Heart left ventricle (tissue), 16 donors: Measurements from ENCODE around the gene ZNF497. TPM values are rescaled to one million over a fixed set of nuclear protein-coding genes. Genes with fewer than 3 reads are reported as not detected.

Experiments
- ATAC-seq, 4 donors: fragments of 200-7000 bp; cut with Tn5 transposase; one replicate each; pipeline ENCODE4 v1.9.1; 2020 to 2022; ENCODE audit warnings: moderate library complexity in 4 of 4, mild to moderate bottlenecking in 3 of 4, moderate number of reproducible peaks in 1 of 4
- DNase-seq, 5 donors: peaks; one replicate each; pipeline ENCODE4 v3.0.0-alpha.2; 2020
- H3K27ac ChIP-seq, 12 donors: fragments of 200-600 bp; sonication (generic) in 4 of 12; one replicate each; pipeline versions ENCODE4 v1.5.0 to v1.8.0; 2016 to 2022; ENCODE audit warnings: mild to moderate bottlenecking in 2 of 12
- H3K27me3 ChIP-seq, 9 donors: fragments of 200-600 bp; sonication (generic) in 2 of 9; one replicate each; pipeline versions ENCODE4 v1.5.1 to v1.8.0; 2016 to 2022; ENCODE audit warnings: mild to moderate bottlenecking in 3 of 9
- H3K36me3 ChIP-seq, 9 donors: fragments of 200-600 bp; sonication (generic) in 2 of 9; one replicate each; pipeline versions ENCODE4 v1.5.0 to v1.8.0; 2018 to 2022; ENCODE audit warnings: mild to moderate bottlenecking in 2 of 9
- H3K4me1 ChIP-seq, 12 donors: fragments of 200-600 bp; sonication (generic) in 4 of 12; one replicate each; pipeline versions ENCODE4 v1.5.0 to v1.8.0; 2016 to 2022; ENCODE audit warnings: mild to moderate bottlenecking in 3 of 12
- H3K4me3 ChIP-seq, 12 donors: fragments of 200-600 bp; sonication (generic) in 4 of 12; one replicate each; pipeline versions ENCODE4 v1.5.0 to v1.8.0; 2017 to 2022; ENCODE audit warnings: mild to moderate bottlenecking in 9 of 12, moderate library complexity in 4 of 12
- H3K9me3 ChIP-seq, 12 donors: fragments of 200-600 bp; sonication (generic) in 4 of 12; one replicate each; pipeline versions ENCODE4 v1.5.0 to v1.8.0; 2016 to 2022; ENCODE audit warnings: mild to moderate bottlenecking in 1 of 12
- POLR2A ChIP-seq, 2 donors: fragments of 450-650 bp; IDR thresholded peaks; one replicate each; pipeline ENCODE4 v1.6.1; 2017; ENCODE audit warnings: antibody characterized with exemption in 2 of 2, mild to moderate bottlenecking in 2 of 2, moderate library complexity in 2 of 2
- WGBS, 4 donors: extraction: QIAGEN DNeasy Blood & Tissue Kit in 2 of 4; methylation state at CpG; one replicate each; pipeline versions ENCODE4 v1.1.5 to v1.1.7; 2013 to 2018; 5-methylcytosine and 5-hydroxymethylcytosine counted together
- intact Hi-C, 10 donors: fragments of 100-400 bp; cut with DNase I; formaldehyde crosslinking; loops; one replicate each; pipeline versions ENCODE4 v1.11.1 to v1.14.2; 2022
- polyA plus RNA-seq, 2 donors: library from polyadenylated mRNA; stranded (reverse); fragments of 200-250 nt; gene quantifications; one replicate each; pipeline ENCODE4 v1.2.3, GENCODE V29; 2013
- total RNA-seq, 9 donors: library from RNA; depleted of rRNA in 2 of 9; stranded (reverse); fragments of >200 nt in 2 of 9; fragmentation: NEBNext Ultra II Directional in 3 of 9; extraction: Animal tissue kit (Norgen Biotek cat#: 25700) in 3 of 9; gene quantifications; one replicate each; pipeline versions ENCODE4 v1.1.0 to v1.2.4, GENCODE V29; 2016 to 2023
- TF ChIP-seq, protein P1 (sequence below), 12 donors: fragments of 200-600 bp; sonication (generic) in 4 of 12; IDR thresholded peaks; one replicate each; pipeline versions ENCODE4 v1.5.0 to v1.8.0; 2018 to 2022; ENCODE audit warnings: antibody characterized with exemption in 12 of 12, mild to moderate bottlenecking in 5 of 12
- donor health status: ischemic (EF 13 %, LVEDD 7.1; RV severe dilation, severe dysfunction).
- donor health status: healthy with polysubstance abuse.
- donor health status: DM: no; HTN: yes; CAD: no.
- donor health status: DM: no; HTN: no; CAD: no.
- donor health status: ischemic (EF 25% LVEDD 6.9; RV normal size, moderate dysfunction).
- donor health status: ischemic (EF 25% LVEDD 5.7; RV mildly dilated, moderate dysfunction).
- donor health status: healthy.
- donor health status: DM: yes; HTN: yes; CAD: no.
- donor health status: ischemic (EF 35%, LVEDD 5.7; RV mildly dilated, moderate dysfunction).
- donor health status: nonischemic (EF 11% LVEDD 7.7; RV severe dilation, severe dysfunction).
- donor health status: DM: yes; HTN: yes; CAD: no.
- donor health status: PGD.
- donor health status: ischemic (EF 29% LVEDD 5.4; RV normal size, mild dysfunction).
- donor health status: nonischemic (EF 23%, LVEDD 6.1; RV moderate dilation, normal function).

Gene ZNF497
- total and polyA plus RNA-seq, 11 donors, result 0.08 to 1.1 (median 0.30) TPM

GRCh38 chr19:58398087-58398486 is 35.5 kb upstream of the ZNF497 start:
- Histone ChIP-seq H3K27me3 (peaks cover 5 to 25% (median 16%) of the 10 kb centered on the region in 9 donors), H3K36me3 (peaks cover 0 to 24% (median 20%) of the 10 kb centered on the region in 9 donors), H3K4me3 (no peak overlapping the region), H3K9me3 (no peaks in the 10 kb centered on the region), H3K4me1 (peaks cover 3 to 31% (median 14%) of the 10 kb centered on the region in 12 donors), H3K27ac (no peak overlapping the region)
- ATAC-seq, result no peak
- no peak for TF ChIP-seq POLR2A (IDR thresholded peaks at IDR 0.05)
- TF ChIP-seq, protein P1, sequence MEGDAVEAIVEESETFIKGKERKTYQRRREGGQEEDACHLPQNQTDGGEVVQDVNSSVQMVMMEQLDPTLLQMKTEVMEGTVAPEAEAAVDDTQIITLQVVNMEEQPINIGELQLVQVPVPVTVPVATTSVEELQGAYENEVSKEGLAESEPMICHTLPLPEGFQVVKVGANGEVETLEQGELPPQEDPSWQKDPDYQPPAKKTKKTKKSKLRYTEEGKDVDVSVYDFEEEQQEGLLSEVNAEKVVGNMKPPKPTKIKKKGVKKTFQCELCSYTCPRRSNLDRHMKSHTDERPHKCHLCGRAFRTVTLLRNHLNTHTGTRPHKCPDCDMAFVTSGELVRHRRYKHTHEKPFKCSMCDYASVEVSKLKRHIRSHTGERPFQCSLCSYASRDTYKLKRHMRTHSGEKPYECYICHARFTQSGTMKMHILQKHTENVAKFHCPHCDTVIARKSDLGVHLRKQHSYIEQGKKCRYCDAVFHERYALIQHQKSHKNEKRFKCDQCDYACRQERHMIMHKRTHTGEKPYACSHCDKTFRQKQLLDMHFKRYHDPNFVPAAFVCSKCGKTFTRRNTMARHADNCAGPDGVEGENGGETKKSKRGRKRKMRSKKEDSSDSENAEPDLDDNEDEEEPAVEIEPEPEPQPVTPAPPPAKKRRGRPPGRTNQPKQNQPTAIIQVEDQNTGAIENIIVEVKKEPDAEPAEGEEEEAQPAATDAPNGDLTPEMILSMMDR (IDR thresholded peaks at IDR 0.05), result no peak
- intact Hi-C loops, result no loop called here
- WGBS, 4 donors, result 76 to 88% (median 86%) methylated on average over 4 of the region's 4 CpGs
- no peak for DNase-seq

GRCh38 chr19:58397533-58398037 is 35.0 kb upstream of the ZNF497 start:
- Histone ChIP-seq H3K27ac (no peak overlapping the region), H3K36me3 (peaks cover 0 to 28% (median 25%) of the 10 kb centered on the region in 9 donors), H3K27me3 (peaks cover 5 to 25% (median 16%) of the 10 kb centered on the region in 9 donors), H3K4me3 (no peak overlapping the region), H3K4me1 (peaks cover 3 to 31% (median 14%) of the 10 kb centered on the region in 12 donors), H3K9me3 (no peaks in the 10 kb centered on the region)
- TF ChIP-seq POLR2A (IDR thresholded peaks at IDR 0.05), result no peak
- TF ChIP-seq, protein P1 (IDR thresholded peaks at IDR 0.05), result no peak
- 46 to 65% (median 56%) methylated on average over 4 to 7 of the region's 7 CpGs for WGBS, 4 donors
- intact Hi-C loops, result no loop called here
- DNase-seq (no peak), ATAC-seq (no peak)

DNA sequence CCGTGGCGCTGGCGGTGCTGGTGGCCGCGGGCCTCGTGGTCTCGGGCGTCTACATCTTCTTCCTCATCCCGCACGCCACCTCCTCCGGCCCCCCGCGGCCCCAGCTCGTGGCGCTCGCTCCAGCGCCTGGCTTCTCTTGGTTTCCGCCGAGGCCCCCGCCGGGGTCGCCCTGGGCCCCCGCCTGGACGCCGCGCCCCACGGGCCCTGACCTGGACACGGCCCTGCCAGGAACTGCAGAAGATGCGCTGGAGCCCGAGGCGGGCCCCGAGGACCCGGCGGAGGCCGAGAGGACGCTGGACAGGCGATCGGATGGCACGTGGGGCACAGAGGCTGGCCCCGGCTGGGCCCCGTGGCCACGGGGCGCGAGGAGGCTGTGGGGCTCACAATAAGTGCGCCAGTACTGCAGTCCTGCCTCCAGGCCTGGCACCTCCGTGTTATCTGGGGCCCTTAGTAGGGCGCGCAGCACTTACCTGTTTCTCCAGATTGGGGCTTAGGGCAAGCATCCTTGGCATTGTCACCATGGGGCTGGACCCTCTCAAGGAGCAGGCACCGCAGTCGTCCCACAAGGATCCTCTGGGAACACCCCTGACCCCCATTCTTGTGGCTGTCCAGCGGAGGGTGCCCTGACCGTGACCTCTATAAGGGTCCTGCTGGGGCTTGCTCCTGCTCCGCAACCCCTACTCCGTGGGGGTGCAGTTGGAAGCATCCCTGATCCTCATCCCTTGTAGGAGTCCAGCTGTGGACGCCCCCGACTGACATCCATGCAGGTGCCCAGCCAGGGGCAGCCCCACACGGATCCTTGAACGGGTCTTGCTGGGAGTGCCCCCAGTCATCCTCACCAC is 34.4 kb upstream of the ZNF497 start:
- peaks cover 5 to 25% (median 16%) of the 10 kb centered on the region in 9 donors for H3K27me3 ChIP-seq
- no peak for ATAC-seq
- H3K9me3 ChIP-seq, result no peaks in the 10 kb centered on the region
- peaks cover 0 to 35% (median 28%) of the 10 kb centered on the region in 9 donors for H3K36me3 ChIP-seq
- peak overlapping the region in 1 of 12 donors; percentile 27 for H3K4me3 ChIP-seq
- no peak overlapping the region for H3K27ac ChIP-seq
- 23 to 46% (median 32%) methylated on average over 36 to 58 of the region's 58 CpGs for WGBS, 4 donors
- intact Hi-C loops, result no loop called here
- TF ChIP-seq POLR2A (IDR thresholded peaks at IDR 0.05), result no peak
- TF ChIP-seq, protein P1 (IDR thresholded peaks at IDR 0.05), result no peak
- DNase-seq, result no peak
- H3K4me1 ChIP-seq, result peaks cover 3 to 28% (median 11%) of the 10 kb centered on the region in 12 donors

- Histone ChIP-seq H3K27me3 (peaks cover 5 to 25% (median 16%) of the 10 kb centered on the region in 9 donors), H3K9me3 (no peaks in the 10 kb centered on the region), H3K27ac (no peak overlapping the region), H3K4me1 (peaks cover 3 to 23% (median 8%) of the 10 kb centered on the region in 12 donors), H3K4me3 (peak overlapping the region in 5 of 12 donors; percentile 12 to 40 (median 25)), H3K36me3 (peaks cover 0 to 43% (median 34%) of the 10 kb centered on the region in 9 donors)
- TF ChIP-seq, protein P1 (IDR thresholded peaks at IDR 0.05), result no peak
- TF ChIP-seq POLR2A (IDR thresholded peaks at IDR 0.05), result no peak
- DNase-seq (no peak), ATAC-seq (no peak)
- intact Hi-C loops, result no loop called here
- WGBS, 4 donors, result 2 to 4% (median 3%) methylated on average over 22 to 75 of the region's 75 CpGs
These were observed 33.6 kb upstream of the ZNF497 start for GRCh38 chr19:58395979-58396627.
